KMS-11 (cell line): ENCODE data around the gene FADS3.

Experiments used
- H2AFZ ChIP-seq: fragments of 200-600 bp; sonication (generic); 2 replicates; pipeline ENCODE4 v1.6.1; 2016; ENCODE audit warnings: antibody characterized with exemption, mixed run types, low read depth
- H3K27ac ChIP-seq: fragments of 200-600 bp; sonication (generic); 2 replicates; pipeline ENCODE4 v1.6.1; 2016; ENCODE audit warnings: mild to moderate bottlenecking, mixed run types
- H3K27me3 ChIP-seq: fragments of 200-600 bp; sonication (generic); 2 replicates; pipeline ENCODE4 v1.6.1; 2017; ENCODE audit warnings: mild to moderate bottlenecking, low read depth, mixed run types, moderate library complexity; ENCODE audit not compliant: insufficient read depth
- H3K36me3 ChIP-seq: fragments of 200-600 bp; sonication (generic); 2 replicates; pipeline ENCODE4 v1.6.1; 2017; ENCODE audit warnings: mild to moderate bottlenecking, mixed run types; ENCODE audit not compliant: insufficient read depth
- H3K4me1 ChIP-seq: fragments of 200-600 bp; sonication (generic); 2 replicates; pipeline ENCODE4 v1.6.1; 2016; ENCODE audit warnings: mild to moderate bottlenecking, low read depth, mixed run types; ENCODE audit not compliant: poor library complexity, severe bottlenecking
- H3K4me2 ChIP-seq: fragments of 200-600 bp; sonication (generic); 2 replicates; pipeline ENCODE4 v1.7.0; 2016; ENCODE audit warnings: mild to moderate bottlenecking, mixed run types
- H3K4me3 ChIP-seq: fragments of 200-600 bp; sonication (generic); IDR thresholded peaks from 2 replicates; pipeline ENCODE4 v1.6.1; 2017; ENCODE audit warnings: low read depth, low read length, mixed read lengths; ENCODE audit not compliant: insufficient read depth
- H3K79me2 ChIP-seq: fragments of 200-600 bp; sonication (generic); 2 replicates; pipeline ENCODE4 v1.6.1; 2016; ENCODE audit warnings: low read depth, mixed run types; ENCODE audit not compliant: insufficient read depth
- H3K9ac ChIP-seq: fragments of 200-600 bp; sonication (generic); 2 replicates; pipeline ENCODE4 v1.6.1; 2016; ENCODE audit warnings: mild to moderate bottlenecking, mixed run types
- H4K20me1 ChIP-seq: fragments of 200-600 bp; sonication (generic); 2 replicates; pipeline ENCODE4 v1.6.1; 2016; ENCODE audit warnings: mild to moderate bottlenecking, mixed run types; ENCODE audit not compliant: insufficient read depth
- TF ChIP-seq, protein P1 (sequence below): fragments of 200-600 bp; sonication (generic); conservative IDR thresholded peaks from 2 replicates; pipeline ENCODE4 v1.6.1; 2017; ENCODE audit warnings: low read depth, mild to moderate bottlenecking, antibody characterized with exemption, low read length, moderate library complexity, mixed read lengths

Gene FADS3

DNA sequence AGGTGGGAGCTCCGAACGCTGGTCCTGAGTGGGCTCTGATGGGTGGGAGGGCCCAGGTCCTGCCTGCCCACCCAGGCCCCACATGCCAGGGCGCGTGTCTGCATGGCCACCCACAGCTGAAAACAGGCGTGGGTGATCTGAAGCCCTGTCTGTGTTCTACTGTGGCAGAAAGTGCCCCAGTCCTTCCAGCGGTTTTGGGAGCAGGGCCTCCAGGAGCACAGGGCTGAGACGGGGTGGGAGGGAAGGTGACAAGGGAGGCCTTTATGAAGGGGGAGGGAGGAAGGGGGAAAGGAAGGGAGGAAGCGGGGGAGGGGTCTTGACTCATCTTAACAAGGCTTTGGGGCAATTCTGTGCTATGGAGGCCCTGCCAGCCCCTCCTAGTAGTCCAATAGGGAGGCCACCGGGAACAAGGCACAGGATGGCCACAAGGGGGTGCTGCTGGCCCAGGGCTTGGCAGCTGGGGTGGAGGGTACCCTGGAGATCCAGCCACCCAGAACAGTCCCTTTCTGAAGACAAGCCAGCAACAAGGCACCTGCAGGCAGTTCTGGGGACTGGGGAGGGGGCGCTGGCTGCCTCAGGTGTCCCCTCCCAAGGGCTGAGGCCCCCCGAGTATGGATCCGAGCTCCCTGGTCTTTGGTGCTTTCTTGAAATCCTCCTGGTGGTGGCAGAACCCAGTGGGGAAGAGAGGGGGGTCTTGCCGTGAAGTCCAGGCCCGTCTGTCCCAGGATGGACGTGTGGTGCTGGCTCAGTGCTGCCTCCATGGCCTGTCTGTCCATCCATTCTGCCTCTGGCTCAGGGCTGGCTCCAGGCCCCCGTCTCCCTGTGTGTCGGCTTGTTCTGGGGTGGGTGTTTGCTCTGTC is 6.3 kb upstream of the FADS3 start:
- Histone ChIP-seq H2AFZ (no peak overlapping the region), H3K9ac (no peak overlapping the region), H3K79me2 (no peaks in the 10 kb centered on the region), H3K36me3 (no peaks in the 10 kb centered on the region), H3K4me1 (peaks cover 27% of the 10 kb centered on the region), H3K27ac (no peak overlapping the region), H4K20me1 (no peaks in the 10 kb centered on the region), H3K4me2 (no peak overlapping the region), H3K27me3 (no peaks in the 10 kb centered on the region), H3K4me3 (no peak overlapping the region)
- TF ChIP-seq, protein P1, sequence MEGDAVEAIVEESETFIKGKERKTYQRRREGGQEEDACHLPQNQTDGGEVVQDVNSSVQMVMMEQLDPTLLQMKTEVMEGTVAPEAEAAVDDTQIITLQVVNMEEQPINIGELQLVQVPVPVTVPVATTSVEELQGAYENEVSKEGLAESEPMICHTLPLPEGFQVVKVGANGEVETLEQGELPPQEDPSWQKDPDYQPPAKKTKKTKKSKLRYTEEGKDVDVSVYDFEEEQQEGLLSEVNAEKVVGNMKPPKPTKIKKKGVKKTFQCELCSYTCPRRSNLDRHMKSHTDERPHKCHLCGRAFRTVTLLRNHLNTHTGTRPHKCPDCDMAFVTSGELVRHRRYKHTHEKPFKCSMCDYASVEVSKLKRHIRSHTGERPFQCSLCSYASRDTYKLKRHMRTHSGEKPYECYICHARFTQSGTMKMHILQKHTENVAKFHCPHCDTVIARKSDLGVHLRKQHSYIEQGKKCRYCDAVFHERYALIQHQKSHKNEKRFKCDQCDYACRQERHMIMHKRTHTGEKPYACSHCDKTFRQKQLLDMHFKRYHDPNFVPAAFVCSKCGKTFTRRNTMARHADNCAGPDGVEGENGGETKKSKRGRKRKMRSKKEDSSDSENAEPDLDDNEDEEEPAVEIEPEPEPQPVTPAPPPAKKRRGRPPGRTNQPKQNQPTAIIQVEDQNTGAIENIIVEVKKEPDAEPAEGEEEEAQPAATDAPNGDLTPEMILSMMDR = peak; percentile 88

DNA sequence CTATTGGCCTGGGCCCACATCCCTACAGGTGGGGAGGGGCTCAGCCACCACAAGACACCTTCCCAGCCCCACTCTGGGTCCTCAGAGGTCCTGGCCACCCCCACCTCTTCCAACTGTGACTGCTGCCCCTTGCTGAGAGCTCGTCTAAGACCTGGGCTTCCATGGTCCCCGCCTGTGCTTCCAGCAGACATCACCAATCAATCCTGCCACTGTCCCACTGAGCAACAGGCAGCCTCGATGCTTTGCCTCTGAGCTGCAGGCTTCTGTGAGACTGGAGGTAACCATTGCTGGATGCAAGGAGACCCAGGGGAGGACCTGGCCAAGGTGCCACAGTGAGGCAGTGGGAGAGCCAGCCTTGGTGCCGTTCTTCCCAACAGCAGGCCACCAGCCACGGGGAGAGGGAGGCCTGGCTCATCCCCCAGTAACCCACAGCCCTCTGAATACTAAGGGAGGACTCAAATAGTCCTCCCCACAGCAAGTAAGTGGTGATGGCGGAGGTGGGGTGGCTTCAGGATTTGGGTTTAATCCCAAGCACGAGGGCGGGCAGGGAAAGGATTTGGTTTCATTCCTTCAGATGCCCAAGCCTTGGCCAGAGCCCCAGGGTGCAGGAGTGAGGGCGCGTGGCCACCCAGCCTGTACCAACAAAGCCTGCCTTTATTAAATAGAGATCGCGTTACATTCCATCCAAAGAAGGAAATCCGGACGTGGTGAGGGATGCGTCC is 5.5 kb upstream of the FADS3 start:
- TF ChIP-seq, protein P1 = no peak
- Histone ChIP-seq H3K27me3 (no peaks in the 10 kb centered on the region), H3K9ac (no peak overlapping the region), H3K4me1 (peaks cover 27% of the 10 kb centered on the region), H2AFZ (no peak overlapping the region), H3K4me3 (no peak overlapping the region), H3K27ac (no peak overlapping the region), H3K79me2 (no peaks in the 10 kb centered on the region), H3K4me2 (no peak overlapping the region), H3K36me3 (no peaks in the 10 kb centered on the region), H4K20me1 (no peaks in the 10 kb centered on the region)

DNA sequence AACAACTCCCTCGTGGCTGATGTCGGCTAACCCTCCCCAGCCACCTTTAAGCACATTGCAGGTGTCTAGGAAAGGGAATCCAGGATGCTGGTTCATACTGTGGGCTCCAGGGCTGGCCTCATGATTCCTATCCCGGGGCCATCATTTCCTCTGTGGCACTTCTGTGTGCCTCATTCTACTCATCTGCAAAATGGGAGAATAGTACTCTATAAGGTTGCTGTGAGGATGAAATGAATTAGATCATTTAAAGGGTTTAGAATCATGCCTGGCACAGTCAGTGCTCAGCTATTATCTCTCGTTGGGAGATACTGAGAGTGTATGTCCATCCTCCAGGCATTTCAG is 4.3 kb upstream of the FADS3 start:
- H4K20me1 ChIP-seq = no peaks in the 10 kb centered on the region
- no peak overlapping the region for H3K27ac ChIP-seq
- peaks cover 27% of the 10 kb centered on the region for H3K4me1 ChIP-seq
- TF ChIP-seq, protein P1 = no peak
- no peaks in the 10 kb centered on the region for H3K27me3 ChIP-seq
- no peaks in the 10 kb centered on the region for H3K79me2 ChIP-seq
- H3K4me2 ChIP-seq = no peak overlapping the region
- H3K4me3 ChIP-seq = no peak overlapping the region
- H2AFZ ChIP-seq = no peak overlapping the region
- H3K9ac ChIP-seq = no peak overlapping the region
- H3K36me3 ChIP-seq = no peaks in the 10 kb centered on the region

DNA sequence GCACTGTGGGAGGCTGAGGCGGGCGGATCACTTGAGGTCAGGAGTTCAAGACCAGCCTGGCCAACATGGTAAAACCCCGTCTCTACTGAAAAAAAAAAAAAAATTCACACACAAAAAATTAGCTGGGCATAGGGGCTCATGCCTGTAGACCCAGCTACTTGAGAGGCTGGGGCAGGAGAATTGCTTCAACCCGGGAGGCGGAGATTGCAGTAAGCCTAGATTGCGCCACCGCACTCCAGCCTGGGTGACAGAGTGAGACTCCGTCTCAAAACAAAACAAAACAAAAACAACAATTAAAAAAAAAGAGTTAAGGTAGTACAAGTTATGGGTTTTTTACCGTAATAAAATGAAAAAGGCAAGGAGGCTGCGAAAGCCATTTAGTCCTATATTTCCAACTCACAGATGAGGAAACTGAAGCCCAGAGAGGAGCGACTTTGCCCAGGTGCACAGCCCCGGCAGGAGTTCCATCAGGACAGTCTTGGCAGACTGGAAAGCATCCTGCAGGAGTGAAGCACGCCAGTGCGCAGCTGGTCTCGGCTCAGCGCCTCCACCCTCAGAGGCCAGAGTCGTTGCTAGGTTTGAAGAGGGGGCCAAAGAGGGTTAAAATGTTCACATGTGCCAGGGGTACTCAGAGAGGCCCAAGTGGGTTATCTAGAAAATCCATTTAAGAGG is 3.8 kb upstream of the FADS3 start:
- H3K79me2 ChIP-seq = no peaks in the 10 kb centered on the region

More for the DNA sequence above, 3.8 kb upstream of the FADS3 start:
- no peak overlapping the region for H3K9ac ChIP-seq
- H3K4me1 ChIP-seq = peaks cover 30% of the 10 kb centered on the region
- TF ChIP-seq, protein P1 = no peak
- H3K27me3 ChIP-seq = no peaks in the 10 kb centered on the region
- H2AFZ ChIP-seq = no peak overlapping the region
- no peaks in the 10 kb centered on the region for H4K20me1 ChIP-seq
- H3K27ac ChIP-seq = no peak overlapping the region
- no peak overlapping the region for H3K4me3 ChIP-seq
- H3K4me2 ChIP-seq = no peak overlapping the region
- no peaks in the 10 kb centered on the region for H3K36me3 ChIP-seq
